Upper lobe of left lung (tissue), 6 donors: ENCODE data around the gene TIRAP. TPM values are rescaled to one million over a fixed set of nuclear protein-coding genes. Genes with fewer than 3 reads are reported as not detected.

ENCODE experiments used
- ATAC-seq, 2 donors: fragments of 200-7000 bp; cut with Tn5 transposase; one replicate each; pipeline ENCODE4 v1.9.1; 2022; ENCODE audit warnings: mild to moderate bottlenecking in 2 of 2, moderate library complexity in 2 of 2; ENCODE audit not compliant: low FRiP score in 2 of 2
- DNase-seq, 2 donors: peaks; one replicate each; pipeline ENCODE4 v3.0.0-alpha.2; 2019 to 2020
- H3K27ac ChIP-seq, 4 donors: fragments of 200-600 bp; sonication (generic); one replicate each; pipeline ENCODE4 v1.5.1; 2016 to 2019
- H3K27me3 ChIP-seq, 4 donors: fragments of 200-600 bp; sonication (generic); one replicate each; pipeline ENCODE4 v1.5.1; 2017 to 2019
- H3K36me3 ChIP-seq, 4 donors: fragments of 200-600 bp; sonication (generic); one replicate each; pipeline ENCODE4 v1.5.1; 2016 to 2019
- H3K4me1 ChIP-seq, 4 donors: fragments of 200-600 bp; sonication (generic); one replicate each; pipeline ENCODE4 v1.5.1; 2018 to 2019
- H3K4me3 ChIP-seq, 4 donors: fragments of 200-600 bp; sonication (generic); one replicate each; pipeline ENCODE4 v1.5.1; 2017 to 2019; ENCODE audit warnings: mild to moderate bottlenecking in 2 of 4, moderate library complexity in 1 of 4
- H3K9me3 ChIP-seq, 4 donors: fragments of 200-600 bp; sonication (generic); one replicate each; pipeline ENCODE4 v1.5.1; 2018 to 2019
- CTCF ChIP-seq, 6 experiments: fragments of 450-650 bp in 4 of 6; fragments of 200-600 bp in 2 of 6; sonication (generic) in 2 of 6; IDR thresholded peaks; one replicate each; pipeline ENCODE4 v1.5.1; 2016 to 2019; ENCODE audit warnings: antibody characterized with exemption in 6 of 6
- EP300 ChIP-seq, 4 donors: sonication (generic); formaldehyde crosslinking; IDR thresholded peaks; one replicate each; pipeline ENCODE4 v1.5.1; 2017; ENCODE audit warnings: antibody characterized with exemption in 4 of 4, control low read depth in 2 of 4
- POLR2A ChIP-seq, 4 donors: fragments of 450-650 bp; IDR thresholded peaks; one replicate each; pipeline ENCODE4 v1.5.1; 2016 to 2017; ENCODE audit warnings: antibody characterized with exemption in 4 of 4, mild to moderate bottlenecking in 2 of 4
- POLR2AphosphoS5 ChIP-seq, 2 donors: sonication (generic); formaldehyde crosslinking; IDR thresholded peaks; one replicate each; pipeline ENCODE4 v1.5.1; 2017; ENCODE audit warnings: antibody characterized with exemption in 2 of 2
- WGBS, 2 donors: methylation state at CpG; one replicate each; pipeline ENCODE4 v1.1.5; 2017 to 2018; 5-methylcytosine and 5-hydroxymethylcytosine counted together
- total RNA-seq, 6 donors: library from RNA; depleted of rRNA in 4 of 6; stranded (reverse); fragments of >200 nt in 4 of 6; gene quantifications; one replicate each; pipeline versions ENCODE4 v1.1.0 to v1.2.1, GENCODE V29; 2016 to 2021
- donor health status: DM: no; HTN: no; CAD: no; lungs with moderate emphysema.
- donor health status: DM: no; HTN: yes; CAD: no; lungs with severe emphysema.

The TIRAP gene
- total RNA-seq, 6 donors from 2014 or later: 9.3 to 14.8 (median 11.6) TPM

- DNase-seq: no peak
- no peaks in the 10 kb centered on the region for H3K9me3 ChIP-seq
- ATAC-seq: no peak
- peaks cover 0 to 28% (median 6%) of the 10 kb centered on the region in 4 donors for H3K36me3 ChIP-seq
- WGBS, 2 donors: 50 to 60% methylated on average over 8 of the region's 8 CpGs
- H3K27me3 ChIP-seq: no peaks in the 10 kb centered on the region
- no peak overlapping the region for H3K4me3 ChIP-seq
- H3K27ac ChIP-seq: no peak overlapping the region
- H3K4me1 ChIP-seq: peaks cover 3 to 39% (median 23%) of the 10 kb centered on the region in 4 donors
- TF ChIP-seq CTCF (IDR thresholded peaks at IDR 0.05) (no peak), POLR2A (IDR thresholded peaks at IDR 0.05) (no peak), EP300 (IDR thresholded peaks at IDR 0.05) (no peak), POLR2AphosphoS5 (IDR thresholded peaks at IDR 0.05) (no peak)
Measured at GRCh38 chr11:126336138-126336541, 53.2 kb downstream of the TIRAP start.

- peak overlapping the region in 1 of 4 donors; percentile 13 for H3K27ac ChIP-seq
- DNase-seq (no peak), ATAC-seq (no peak)
- H3K36me3 ChIP-seq: peaks cover 0 to 28% (median 4%) of the 10 kb centered on the region in 4 donors
- no peaks in the 10 kb centered on the region for H3K9me3 ChIP-seq
- no peak overlapping the region for H3K4me3 ChIP-seq
- H3K4me1 ChIP-seq: peaks cover 3 to 44% (median 23%) of the 10 kb centered on the region in 4 donors
- TF ChIP-seq POLR2AphosphoS5 (IDR thresholded peaks at IDR 0.05): no peak
- TF ChIP-seq POLR2A (IDR thresholded peaks at IDR 0.05): no peak
- TF ChIP-seq EP300 (IDR thresholded peaks at IDR 0.05): no peak
- no peak for TF ChIP-seq CTCF (IDR thresholded peaks at IDR 0.05)
- no peaks in the 10 kb centered on the region for H3K27me3 ChIP-seq
- 52 to 54% methylated on average over 4 to 9 of the region's 9 CpGs for WGBS, 2 donors
Measured at GRCh38 chr11:126336671-126337101, 53.8 kb downstream of the TIRAP start.

DNA sequence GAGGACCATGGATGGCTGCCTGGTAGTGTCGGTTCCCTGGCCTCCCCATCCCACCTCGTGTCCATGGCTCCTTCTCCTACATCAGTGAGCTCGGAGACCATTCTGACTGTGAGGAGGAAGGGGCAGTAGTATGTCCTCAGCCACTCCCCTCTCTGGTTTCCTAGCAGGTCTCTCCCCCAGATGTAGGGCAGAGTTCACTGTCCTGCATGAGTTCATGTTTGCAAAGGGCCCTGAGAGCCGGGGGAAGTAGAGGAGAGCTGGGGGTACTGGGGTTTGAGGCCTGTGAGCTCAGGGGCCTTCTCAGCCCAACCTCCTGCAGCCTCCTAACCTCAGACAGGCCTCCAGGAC, 54.2 kb downstream of the TIRAP start:
- no peak for DNase-seq
- no peak overlapping the region for H3K4me3 ChIP-seq
- 88 to 90% methylated on average over 2 to 4 of the region's 4 CpGs for WGBS, 2 donors
- no peaks in the 10 kb centered on the region for H3K27me3 ChIP-seq
- H3K9me3 ChIP-seq: no peaks in the 10 kb centered on the region
- peaks cover 0 to 27% (median 4%) of the 10 kb centered on the region in 4 donors for H3K36me3 ChIP-seq
- H3K4me1 ChIP-seq: peaks cover 3 to 44% (median 23%) of the 10 kb centered on the region in 4 donors
- H3K27ac ChIP-seq: peak overlapping the region in 1 of 4 donors; percentile 13
- no peak for ATAC-seq
- TF ChIP-seq POLR2A (IDR thresholded peaks at IDR 0.05): no peak

DNA sequence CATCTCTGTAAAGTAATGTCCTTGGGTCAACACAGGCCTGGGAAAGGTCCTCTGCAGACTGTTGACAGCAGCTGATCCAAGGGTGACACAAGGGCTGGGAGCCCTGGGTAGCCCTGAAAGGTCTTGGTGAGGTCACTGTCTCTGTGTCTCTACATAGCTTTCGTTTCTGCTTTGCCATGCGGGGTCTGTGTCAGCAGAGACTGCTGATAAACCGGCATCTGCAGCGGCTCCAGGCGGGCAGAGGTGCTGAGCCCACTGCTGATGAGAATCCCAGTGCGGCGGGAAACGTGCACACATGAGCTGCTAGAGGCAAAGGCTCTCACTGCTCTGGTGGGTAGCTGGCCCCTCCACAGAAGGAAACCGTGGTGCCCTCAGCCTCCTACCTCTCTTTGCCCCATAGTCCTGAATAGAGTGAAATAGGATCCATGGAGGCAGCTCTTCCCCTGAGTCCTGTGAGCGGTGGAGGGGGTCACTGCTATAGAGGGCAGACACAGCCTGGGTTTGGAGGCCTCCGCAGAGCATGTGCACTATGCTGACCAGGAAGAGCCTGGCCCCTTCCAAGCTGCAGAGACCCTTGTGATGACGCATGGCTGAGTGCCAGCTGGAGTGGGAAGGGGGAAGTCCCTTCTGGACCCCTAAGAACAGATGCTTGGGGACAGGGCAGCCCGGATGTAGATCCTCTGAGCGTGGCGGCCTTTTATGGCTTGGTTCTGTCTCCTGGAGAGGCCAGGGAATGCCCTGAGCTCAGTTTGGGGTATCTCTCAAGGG, 54.8 kb downstream of the TIRAP start:
- Histone ChIP-seq H3K27me3 (no peaks in the 10 kb centered on the region), H3K4me1 (peaks cover 3 to 44% (median 23%) of the 10 kb centered on the region in 4 donors), H3K27ac (no peak overlapping the region), H3K4me3 (no peak overlapping the region), H3K36me3 (peaks cover 0 to 28% (median 6%) of the 10 kb centered on the region in 4 donors), H3K9me3 (no peaks in the 10 kb centered on the region)
- WGBS, 2 donors: 84 to 89% methylated on average over 13 to 15 of the region's 15 CpGs
- DNase-seq (no peak), ATAC-seq (peak in 1 of 2 donors; percentile 23)
- TF ChIP-seq CTCF (IDR thresholded peaks at IDR 0.05) (no peak), POLR2A (IDR thresholded peaks at IDR 0.05) (no peak), EP300 (IDR thresholded peaks at IDR 0.05) (no peak), POLR2AphosphoS5 (IDR thresholded peaks at IDR 0.05) (no peak)

DNA sequence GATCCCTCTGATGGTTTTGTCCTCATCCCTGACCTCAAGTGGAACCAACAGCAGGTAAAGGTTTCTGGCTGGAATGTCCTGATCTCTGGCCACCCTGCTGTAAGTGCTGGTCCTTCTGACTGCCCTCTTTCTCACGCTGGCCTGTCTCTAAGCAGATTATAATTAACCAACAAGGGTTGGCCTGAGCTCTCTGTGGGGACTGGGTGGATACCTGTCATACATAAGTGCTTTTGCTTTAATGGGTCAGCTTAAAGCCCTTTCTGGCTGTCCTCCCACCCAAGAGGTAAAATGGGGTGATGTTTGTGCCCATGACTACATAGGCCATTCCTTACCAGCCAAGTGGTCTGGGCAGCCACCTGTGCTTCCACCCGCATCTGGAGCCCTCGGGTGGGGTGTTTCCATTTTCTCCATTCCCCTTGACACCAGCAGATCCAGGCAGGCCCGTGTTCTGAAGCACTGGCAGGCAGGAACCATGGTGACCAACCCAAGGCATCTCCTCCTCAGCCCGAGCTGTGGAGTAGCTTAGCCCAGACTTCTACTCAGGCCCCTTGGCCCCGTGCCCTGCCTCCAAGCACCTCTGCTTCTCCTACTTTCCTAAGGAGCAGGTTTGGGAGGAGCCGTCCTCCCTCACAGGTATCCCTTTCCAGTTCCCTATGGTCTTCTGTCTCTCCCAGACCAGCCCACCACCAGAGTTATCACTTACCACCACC, 55.6 kb downstream of the TIRAP start:
- H3K36me3 ChIP-seq: peaks cover 3 to 34% (median 7%) of the 10 kb centered on the region in 4 donors
- H3K4me1 ChIP-seq: peaks cover 3 to 44% (median 23%) of the 10 kb centered on the region in 4 donors
- 78 to 85% methylated on average over 6 to 7 of the region's 7 CpGs for WGBS, 2 donors
- no peaks in the 10 kb centered on the region for H3K27me3 ChIP-seq
- no peaks in the 10 kb centered on the region for H3K9me3 ChIP-seq
- no peak overlapping the region for H3K4me3 ChIP-seq
- TF ChIP-seq CTCF (IDR thresholded peaks at IDR 0.05) (no peak), POLR2AphosphoS5 (IDR thresholded peaks at IDR 0.05) (no peak), POLR2A (IDR thresholded peaks at IDR 0.05) (no peak), EP300 (IDR thresholded peaks at IDR 0.05) (no peak)
- peak in 1 of 2 donors; percentile 2 for ATAC-seq
- DNase-seq: no peak
- H3K27ac ChIP-seq: peak overlapping the region; percentile 26 to 46 (median 38)
